Ovary (tissue), 9 donors: ENCODE measurements around the gene CADM2. TPM values are rescaled to one million over a fixed set of nuclear protein-coding genes. Genes with fewer than 3 reads are reported as not detected.

Experiments
- DNase-seq, 5 donors: peaks; one replicate each; pipeline ENCODE4 v3.0.0-alpha.2; 2019 to 2020
- H3K27ac ChIP-seq, 2 donors: fragments of 200-600 bp; one replicate each; pipeline versions ENCODE4 v1.5.1 to v1.8.0; 2019 to 2022
- H3K27me3 ChIP-seq: fragments of 200-600 bp; one replicate; pipeline ENCODE4 v1.8.0; 2022
- H3K36me3 ChIP-seq: fragments of 200-600 bp; sonication (generic); one replicate; pipeline ENCODE4 v1.5.1; 2019
- H3K4me1 ChIP-seq: one replicate; pipeline ENCODE4 v1.8.1; 2013; ENCODE audit warnings: mild to moderate bottlenecking, moderate library complexity; ENCODE audit not compliant: insufficient read depth
- H3K4me3 ChIP-seq: fragments of 200-600 bp; sonication (generic); one replicate; pipeline ENCODE4 v1.5.1; 2017
- H3K9me3 ChIP-seq, 2 donors: fragments of 200-600 bp in 1 of 2; sonication (generic) in 1 of 2; one replicate each; pipeline versions ENCODE4 v1.5.1 to v1.8.1; 2013 to 2019; ENCODE audit warnings: mild to moderate bottlenecking in 1 of 2, moderate library complexity in 1 of 2
- CTCF ChIP-seq, 3 donors: fragments of 450-650 bp in 2 of 3; fragments of 200-600 bp in 1 of 3; IDR thresholded peaks; one replicate each; pipeline versions ENCODE4 v1.5.1 to v1.8.0; 2016 to 2022; ENCODE audit warnings: antibody characterized with exemption in 3 of 3, mild to moderate bottlenecking in 1 of 3
- EP300 ChIP-seq: sonication (generic); formaldehyde crosslinking; IDR thresholded peaks from one replicate; pipeline ENCODE4 v1.6.1; 2017; ENCODE audit warnings: antibody characterized with exemption
- POLR2A ChIP-seq: fragments of 450-650 bp; IDR thresholded peaks from one replicate; pipeline ENCODE4 v1.6.1; 2017; ENCODE audit warnings: antibody characterized with exemption, mild to moderate bottlenecking, moderate library complexity
- WGBS, 3 donors: extraction: QIAGEN DNeasy Blood & Tissue Kit in 1 of 3; methylation state at CpG; one replicate each; pipeline versions ENCODE4 v1.1.5 to v1.1.7; 2013 to 2017; 5-methylcytosine and 5-hydroxymethylcytosine counted together
- intact Hi-C, 4 donors: fragments of 100-400 bp; cut with DNase I; formaldehyde crosslinking; loops; one replicate each; pipeline versions ENCODE4 v1.11.0 to v1.15.1; 2022 to 2023
- polyA plus RNA-seq, 2 donors: library from polyadenylated mRNA; stranded (reverse); fragments of 200-250 nt in 1 of 2; fragments of 350-450 nt in 1 of 2; fragmentation: Illumina TruSeq in 1 of 2; extraction: RNeasy Lipid Tissue Mini Kit (QIAGEN cat#74804) in 1 of 2; gene quantifications; one replicate each; pipeline ENCODE4 v1.2.3, GENCODE V29; 2013 to 2014
- total RNA-seq, 7 donors: library from RNA; depleted of rRNA in 2 of 7; stranded (reverse); fragments of >200 nt in 2 of 7; fragmentation: NEBNext Ultra II Directional in 3 of 7; extraction: Animal tissue kit (Norgen Biotek cat#: 25700) in 3 of 7; gene quantifications; one replicate each; pipeline versions ENCODE4 v1.1.0 to v1.2.4, GENCODE V29; 2016 to 2023
- donor health status: DM: no; HTN: no; CAD: no; lungs with moderate emphysema.
- donor health status: DM: no; HTN: no; CAD: no.
- donor health status: Bipolar disorder and iron deficiency.
- donor health status: DM: yes; HTN: yes; CAD: no.
- donor health status: DM: no; HTN: no; CAD: no.
- donor health status: DM: yes; HTN: yes; CAD: no.

Gene CADM2
- total and polyA plus RNA-seq, 9 donors = 0.20 to 1.9 (median 0.69) TPM

GRCh38 chr3:85726241-85726640 is 767.5 kb downstream of the CADM2 start:
- H3K4me1 ChIP-seq = no peaks in the 10 kb centered on the region
- no peak for DNase-seq
- TF ChIP-seq CTCF (IDR thresholded peaks at IDR 0.05) (no peak), EP300 (no peak), POLR2A (no peak)
- H3K27me3 ChIP-seq = no peaks in the 10 kb centered on the region
- intact Hi-C loops = no loop called here
- H3K9me3 ChIP-seq = no peaks in the 10 kb centered on the region
- no peak overlapping the region for H3K27ac ChIP-seq
- no peak overlapping the region for H3K4me3 ChIP-seq
- WGBS, 3 donors = 91 to 93% (median 91%) methylated on average over 2 of the region's 2 CpGs
- no peaks in the 10 kb centered on the region for H3K36me3 ChIP-seq

GRCh38 chr3:85737846-85738245 is 779.1 kb downstream of the CADM2 start:
- Histone ChIP-seq H3K27ac (no peak overlapping the region), H3K4me1 (no peaks in the 10 kb centered on the region), H3K4me3 (no peak overlapping the region), H3K9me3 (no peaks in the 10 kb centered on the region), H3K36me3 (no peaks in the 10 kb centered on the region), H3K27me3 (no peaks in the 10 kb centered on the region)
- TF ChIP-seq EP300 (no peak), CTCF (IDR thresholded peaks at IDR 0.05) (no peak), POLR2A (no peak)
- no peak for DNase-seq
- 47 to 58% (median 58%) methylated on average over 3 of the region's 3 CpGs for WGBS, 3 donors
- intact Hi-C loops = no loop called here

GRCh38 chr3:85740561-85740960 is 781.8 kb downstream of the CADM2 start:
- intact Hi-C loops = no loop called here
- Histone ChIP-seq H3K4me1 (no peaks in the 10 kb centered on the region), H3K27ac (no peak overlapping the region), H3K36me3 (no peaks in the 10 kb centered on the region), H3K27me3 (no peaks in the 10 kb centered on the region), H3K9me3 (no peaks in the 10 kb centered on the region), H3K4me3 (no peak overlapping the region)
- no peak for DNase-seq
- WGBS, 3 donors = 75 to 81% (median 77%) methylated on average over 2 of the region's 2 CpGs
- TF ChIP-seq CTCF (IDR thresholded peaks at IDR 0.05) = no peak
- TF ChIP-seq POLR2A = no peak
- no peak for TF ChIP-seq EP300

GRCh38 chr3:85758442-85758841 is 799.7 kb downstream of the CADM2 start:
- TF ChIP-seq POLR2A (no peak), CTCF (IDR thresholded peaks at IDR 0.05) (no peak), EP300 (no peak)
- DNase-seq = no peak
- Histone ChIP-seq H3K4me1 (no peaks in the 10 kb centered on the region), H3K36me3 (no peaks in the 10 kb centered on the region), H3K9me3 (no peaks in the 10 kb centered on the region), H3K27ac (no peak overlapping the region), H3K4me3 (no peak overlapping the region), H3K27me3 (no peaks in the 10 kb centered on the region)
- intact Hi-C loops = no loop called here

GRCh38 chr3:85760342-85760741 is 801.6 kb downstream of the CADM2 start:
- Histone ChIP-seq H3K27me3 (no peaks in the 10 kb centered on the region), H3K4me3 (no peak overlapping the region), H3K36me3 (no peaks in the 10 kb centered on the region), H3K27ac (no peak overlapping the region), H3K4me1 (no peaks in the 10 kb centered on the region), H3K9me3 (no peaks in the 10 kb centered on the region)
- TF ChIP-seq EP300 = no peak
- TF ChIP-seq CTCF (IDR thresholded peaks at IDR 0.05) = no peak
- no peak for TF ChIP-seq POLR2A
- intact Hi-C loops = no loop called here
- no peak for DNase-seq
- WGBS, 3 donors = 44 to 61% (median 47%) methylated on average over 3 of the region's 3 CpGs
